IPS-15b (cell line): ENCODE measurements around the gene OLIG1.
A peak's percentile ranks its signal among the peaks of the same experiment; 100 is the strongest.

Experiments used
- H3K27me3 ChIP-seq: one replicate; pipeline ENCODE4 v1.6.1; 2013; ENCODE audit warnings: low read length; ENCODE audit not compliant: control insufficient read depth, insufficient read depth
- H3K36me3 ChIP-seq: one replicate; pipeline ENCODE4 v1.6.1; 2013; ENCODE audit warnings: low read length; ENCODE audit not compliant: control insufficient read depth, insufficient read depth
- H3K4me1 ChIP-seq: one replicate; pipeline ENCODE4 v1.6.1; 2013; ENCODE audit warnings: mild to moderate bottlenecking, low read length; ENCODE audit not compliant: control insufficient read depth, insufficient read depth
- H3K4me3 ChIP-seq: one replicate; pipeline ENCODE4 v1.5.1; 2013; ENCODE audit warnings: low read depth, low read length
- H3K9ac ChIP-seq: one replicate; pipeline ENCODE4 v1.6.1; 2013; ENCODE audit warnings: low read depth, mild to moderate bottlenecking, low read length
- H3K9me3 ChIP-seq: one replicate; pipeline ENCODE4 v1.6.1; 2013; ENCODE audit warnings: mild to moderate bottlenecking, low read length; ENCODE audit not compliant: control insufficient read depth, insufficient read depth

Gene OLIG1

GRCh38 chr21:33067457-33067856 lies 2.5 kb upstream of the OLIG1 start:
- no peaks in the 10 kb centered on the region for H3K9me3 ChIP-seq
- no peak overlapping the region for H3K9ac ChIP-seq
- H3K36me3 ChIP-seq, result no peaks in the 10 kb centered on the region
- H3K4me3 ChIP-seq, result no peak overlapping the region
- peaks cover 95% of the 10 kb centered on the region for H3K27me3 ChIP-seq
- H3K4me1 ChIP-seq, result peaks cover 8% of the 10 kb centered on the region

GRCh38 chr21:33069243-33069642 lies 698 bp upstream of the OLIG1 start:
- Histone ChIP-seq H3K27me3 (peaks cover 97% of the 10 kb centered on the region), H3K36me3 (no peaks in the 10 kb centered on the region), H3K4me1 (peaks cover 14% of the 10 kb centered on the region), H3K4me3 (no peak overlapping the region), H3K9ac (no peak overlapping the region), H3K9me3 (no peaks in the 10 kb centered on the region)

- peaks cover 14% of the 10 kb centered on the region for H3K4me1 ChIP-seq
- peak overlapping the region; percentile 11 for H3K4me3 ChIP-seq
- no peaks in the 10 kb centered on the region for H3K36me3 ChIP-seq
- peaks cover 97% of the 10 kb centered on the region for H3K27me3 ChIP-seq
- H3K9me3 ChIP-seq, result no peaks in the 10 kb centered on the region
- H3K9ac ChIP-seq, result no peak overlapping the region
Observed at GRCh38 chr21:33069645-33069993, 322 bp upstream of the OLIG1 start.

- no peaks in the 10 kb centered on the region for H3K9me3 ChIP-seq
- H3K27me3 ChIP-seq, result peaks cover 96% of the 10 kb centered on the region
- H3K36me3 ChIP-seq, result no peaks in the 10 kb centered on the region
- H3K9ac ChIP-seq, result no peak overlapping the region
- H3K4me1 ChIP-seq, result peaks cover 17% of the 10 kb centered on the region
- peak overlapping the region; percentile 45 for H3K4me3 ChIP-seq
Observed at GRCh38 chr21:33070744-33070997, 730 bp downstream of the OLIG1 start.

GRCh38 chr21:33070998-33071769 lies 1.2 kb downstream of the OLIG1 start:
- Histone ChIP-seq H3K9ac (no peak overlapping the region), H3K4me3 (peak overlapping the region; percentile 45), H3K27me3 (peaks cover 96% of the 10 kb centered on the region), H3K4me1 (peaks cover 23% of the 10 kb centered on the region), H3K9me3 (no peaks in the 10 kb centered on the region), H3K36me3 (no peaks in the 10 kb centered on the region)

GRCh38 chr21:33071770-33072306 lies 1.9 kb downstream of the OLIG1 start:
- H3K4me3 ChIP-seq, result peak overlapping the region; percentile 45
- peaks cover 26% of the 10 kb centered on the region for H3K4me1 ChIP-seq
- no peaks in the 10 kb centered on the region for H3K9me3 ChIP-seq
- peaks cover 96% of the 10 kb centered on the region for H3K27me3 ChIP-seq
- H3K36me3 ChIP-seq, result no peaks in the 10 kb centered on the region
- no peak overlapping the region for H3K9ac ChIP-seq

- no peak overlapping the region for H3K9ac ChIP-seq
- H3K36me3 ChIP-seq, result no peaks in the 10 kb centered on the region
- H3K9me3 ChIP-seq, result no peaks in the 10 kb centered on the region
- H3K4me3 ChIP-seq, result no peak overlapping the region
- H3K27me3 ChIP-seq, result peaks cover 95% of the 10 kb centered on the region
- peaks cover 26% of the 10 kb centered on the region for H3K4me1 ChIP-seq
Observed at GRCh38 chr21:33073636-33074035, 3.7 kb downstream of the OLIG1 start.

- no peak overlapping the region for H3K9ac ChIP-seq
- H3K27me3 ChIP-seq, result peaks cover 85% of the 10 kb centered on the region
- peaks cover 26% of the 10 kb centered on the region for H3K4me1 ChIP-seq
- H3K4me3 ChIP-seq, result peak overlapping the region; percentile 4
- H3K36me3 ChIP-seq, result no peaks in the 10 kb centered on the region
- H3K9me3 ChIP-seq, result no peaks in the 10 kb centered on the region
Observed at GRCh38 chr21:33075128-33075527, 5.2 kb downstream of the OLIG1 start.

- Histone ChIP-seq H3K36me3 (no peaks in the 10 kb centered on the region), H3K9ac (no peak overlapping the region), H3K4me3 (no peak overlapping the region), H3K27me3 (peaks cover 81% of the 10 kb centered on the region), H3K9me3 (no peaks in the 10 kb centered on the region), H3K4me1 (peaks cover 26% of the 10 kb centered on the region)
Observed at GRCh38 chr21:33075596-33076195, 5.8 kb downstream of the OLIG1 start.

- H3K36me3 ChIP-seq, result no peaks in the 10 kb centered on the region
- no peaks in the 10 kb centered on the region for H3K9me3 ChIP-seq
- H3K4me1 ChIP-seq, result peaks cover 25% of the 10 kb centered on the region
- H3K9ac ChIP-seq, result no peak overlapping the region
- H3K4me3 ChIP-seq, result no peak overlapping the region
- H3K27me3 ChIP-seq, result peaks cover 71% of the 10 kb centered on the region
Observed at GRCh38 chr21:33076600-33077329, 6.8 kb downstream of the OLIG1 start.

- no peak overlapping the region for H3K9ac ChIP-seq
- no peaks in the 10 kb centered on the region for H3K9me3 ChIP-seq
- peaks cover 18% of the 10 kb centered on the region for H3K4me1 ChIP-seq
- peaks cover 48% of the 10 kb centered on the region for H3K27me3 ChIP-seq
- H3K36me3 ChIP-seq, result no peaks in the 10 kb centered on the region
- no peak overlapping the region for H3K4me3 ChIP-seq
Observed at GRCh38 chr21:33078907-33079582, 9.1 kb downstream of the OLIG1 start.
